ENCODE measurements around the gene NOTCH4.

The NOTCH4 gene

GRCh38 chr6:32178547-32179440 lies 45.1 kb downstream of the NOTCH4 start:
- DNase-seq, result peak; percentile 15

GRCh38 chr6:32177788-32178546 lies 45.9 kb downstream of the NOTCH4 start, which contains the start of gene RNF5:
RNF5 (plus strand) TSS chr6:32178405; CDS start chr6:32178512, 107 bp downstream.
- DNase-seq, result peak; percentile 100

- peak; percentile 83 for DNase-seq
Observed at GRCh38 chr6:32177183-32177787, 46.6 kb downstream of the NOTCH4 start.

- no peak for DNase-seq
Observed at GRCh38 chr6:32176476-32177182, 47.2 kb downstream of the NOTCH4 start.

GRCh38 chr6:32175711-32176475 lies 48.0 kb downstream of the NOTCH4 start, which contains the start of gene AGPAT1:
AGPAT1 (minus strand) TSS chr6:32176084; CDS start chr6:32171496, 4,588 bp downstream.
- DNase-seq, result peak; percentile 97

- no peak for DNase-seq
Observed at GRCh38 chr6:32175322-32175710, 48.6 kb downstream of the NOTCH4 start.

- no peak for DNase-seq
Observed at GRCh38 chr6:32174416-32174815, 49.5 kb downstream of the NOTCH4 start.

- DNase-seq, result no peak
Observed at GRCh38 chr6:32173051-32173727, 50.7 kb downstream of the NOTCH4 start.

GRCh38 chr6:32171234-32171633 lies 52.6 kb downstream of the NOTCH4 start:
- DNase-seq, result no peak

- no peak for DNase-seq
Observed at GRCh38 chr6:32170294-32170693, 53.6 kb downstream of the NOTCH4 start.

GRCh38 chr6:32168807-32169591 lies 54.9 kb downstream of the NOTCH4 start:
- DNase-seq, result no peak

- DNase-seq, result no peak
Observed at GRCh38 chr6:32168350-32168749, 55.5 kb downstream of the NOTCH4 start.

- no peak for DNase-seq
Observed at GRCh38 chr6:32167761-32168262, 56.1 kb downstream of the NOTCH4 start.

- DNase-seq, result no peak
Observed at GRCh38 chr6:32167154-32167760, 56.6 kb downstream of the NOTCH4 start.

- no peak for DNase-seq
Observed at GRCh38 chr6:32166411-32167061, 57.3 kb downstream of the NOTCH4 start.

- DNase-seq, result no peak
Observed at GRCh38 chr6:32164295-32164694, 59.6 kb downstream of the NOTCH4 start, which contains the start of gene EGFL8. EGFL8 (plus strand) TSS chr6:32164595; CDS start chr6:32166166, 1,571 bp downstream.

GRCh38 chr6:32163559-32164258 lies 60.2 kb downstream of the NOTCH4 start:
- DNase-seq, result no peak

- no peak for DNase-seq
Observed at GRCh38 chr6:32158052-32158451, 65.8 kb downstream of the NOTCH4 start.
